SK-N-SH (cell line): ENCODE measurements around the gene KCNIP4. TPM values are rescaled to one million over a fixed set of nuclear protein-coding genes. Genes with fewer than 3 reads are reported as not detected.

Experiments used
- CTCF ChIA-PET: fragments of 300-600, 350-600 bp; formaldehyde crosslinking; extraction: SDS; loops from one replicate; lab custom pipeline; 2021; lab: Yijun Ruan, JAX
- POLR2A ChIA-PET: fragments of 350-600 bp; sonication (Branson Sonifier 250); formaldehyde crosslinking; extraction: SDS; loops from one replicate; lab custom pipeline; 2020; ENCODE audit warnings: antibody characterized with exemption, inconsistent platforms; lab: Yijun Ruan, JAX
- DNase-seq: peaks from one replicate; pipeline ENCODE4 v3.0.0; 2012
- H2AFZ ChIP-seq: fragments of 200-600 bp; sonication (generic); 2 replicates; pipeline ENCODE4 v1.8.1; 2016; ENCODE audit warnings: antibody characterized with exemption, mild to moderate bottlenecking, low read depth
- H3F3A ChIP-seq: fragments of 200-600 bp; sonication (generic); replicated peaks from 2 replicates; pipeline ENCODE3; 2016; ENCODE audit warnings: antibody characterized with exemption, mild to moderate bottlenecking; ENCODE audit not compliant: insufficient read depth
- H3K27ac ChIP-seq, 2 experiments: fragments of 200-500 bp in 1 of 2; fragments of 200-600 bp in 1 of 2; sonication (Bioruptor generic) in 1 of 2; sonication (generic), shearing (Covaris generic) in 1 of 2; 2 replicates each; pipeline versions ENCODE4 v1.5.1 to v1.6.1; 2014 to 2016; ENCODE audit warnings: low read depth in 2 of 2, inconsistent platforms in 1 of 2, low read length in 1 of 2, mild to moderate bottlenecking in 1 of 2, mixed read lengths in 1 of 2
- H3K27me3 ChIP-seq: fragments of 200-600 bp; sonication (generic), shearing (Covaris generic); 2 replicates; pipeline ENCODE4 v1.6.1; 2016; ENCODE audit warnings: mixed run types; ENCODE audit not compliant: insufficient read depth
- H3K36me3 ChIP-seq, 2 experiments: fragments of 200-500 bp in 1 of 2; fragments of 200-600 bp in 1 of 2; sonication (Bioruptor generic) in 1 of 2; sonication (generic) in 1 of 2; replicated peaks in 1 of 2; 2 replicates each; pipeline versions ENCODE3 to v1.5.1; 2014 to 2016; ENCODE audit warnings: low read length in 1 of 2, mild to moderate bottlenecking in 1 of 2; ENCODE audit not compliant: insufficient read depth in 2 of 2, control insufficient read depth in 1 of 2
- H3K4me1 ChIP-seq, 2 experiments: fragments of 200-500 bp in 1 of 2; fragments of 200-600 bp in 1 of 2; sonication (Bioruptor generic) in 1 of 2; sonication (generic), shearing (Covaris generic) in 1 of 2; 2 replicates each; pipeline versions ENCODE4 v1.5.1 to v1.6.1; 2014 to 2016; ENCODE audit warnings: low read depth in 1 of 2, low read length in 1 of 2, mixed run types in 1 of 2; ENCODE audit not compliant: insufficient read depth in 2 of 2, control insufficient read depth in 1 of 2
- H3K4me2 ChIP-seq: fragments of 200-600 bp; sonication (generic), shearing (Covaris generic); 2 replicates; pipeline ENCODE4 v1.6.1; 2017; ENCODE audit warnings: mixed run types
- H3K4me3 ChIP-seq, 2 experiments: fragments of 200-500 bp in 1 of 2; fragments of 200-600 bp in 1 of 2; sonication (Bioruptor generic) in 1 of 2; sonication (generic), shearing (Covaris generic) in 1 of 2; 2 replicates each; pipeline versions ENCODE4 v1.5.1 to v1.8.1; 2014 to 2016; ENCODE audit warnings: low read depth in 2 of 2, inconsistent platforms in 1 of 2, low read length in 1 of 2, mild to moderate bottlenecking in 1 of 2, mixed read lengths in 1 of 2, moderate library complexity in 1 of 2
- H3K79me2 ChIP-seq: fragments of 200-600 bp; sonication (generic); 2 replicates; pipeline ENCODE4 v1.8.1; 2017; ENCODE audit warnings: mild to moderate bottlenecking; ENCODE audit not compliant: insufficient read depth
- H3K9ac ChIP-seq: fragments of 200-600 bp; sonication (generic); 2 replicates; pipeline ENCODE4 v1.6.1; 2017; ENCODE audit warnings: mixed run types
- H3K9me2 ChIP-seq: fragments of 200-600 bp; sonication (generic); 2 replicates; pipeline ENCODE4 v1.6.1; 2017; ENCODE audit warnings: mixed run types
- H3K9me3 ChIP-seq: fragments of 200-600 bp; sonication (generic); 2 replicates; pipeline ENCODE4 v1.6.1; 2017; ENCODE audit warnings: mixed run types, mild to moderate bottlenecking, moderate library complexity
- H4K20me1 ChIP-seq: fragments of 200-600 bp; sonication (generic); 2 replicates; pipeline ENCODE4 v1.6.1; 2017; ENCODE audit warnings: mild to moderate bottlenecking, mixed run types; ENCODE audit not compliant: insufficient read depth
- CHD2 ChIP-seq: fragments of 150-350 bp; IDR thresholded peaks from 2 replicates; pipeline ENCODE4 v1.6.1; 2018; ENCODE audit warnings: low read length; ENCODE audit not compliant: partially characterized antibody
- EZH2phosphoT487 ChIP-seq: fragments of 200-600 bp; sonication (generic); IDR thresholded peaks from 2 replicates; pipeline ENCODE4 v1.6.1; 2017; ENCODE audit warnings: low read depth, mixed run types, mild to moderate bottlenecking, antibody characterized with exemption, moderate library complexity, borderline replicate concordance
- FOSL2 ChIP-seq: IDR thresholded peaks from 2 replicates; pipeline ENCODE4 v1.4.0; 2012; ENCODE audit warnings: low read depth, mild to moderate bottlenecking, moderate library complexity, borderline replicate concordance
- FOXJ3 ChIP-seq: sonication (generic); formaldehyde crosslinking; IDR thresholded peaks from 2 replicates; pipeline ENCODE4 v1.5.1; 2020; ENCODE audit warnings: mild to moderate bottlenecking, missing genetic modification reagents
- FOXM1 ChIP-seq: IDR thresholded peaks from 2 replicates; pipeline ENCODE4 v1.4.0; 2012; ENCODE audit warnings: low read depth, mild to moderate bottlenecking
- GATA2 ChIP-seq: sonication (generic); formaldehyde crosslinking; IDR thresholded peaks from 2 replicates; pipeline ENCODE4 v1.5.0; 2020; ENCODE audit warnings: mild to moderate bottlenecking, missing genetic modification reagents
- JUND ChIP-seq: IDR thresholded peaks from 2 replicates; pipeline ENCODE4 v1.4.0; 2012
- MEF2A ChIP-seq: IDR thresholded peaks from 2 replicates; pipeline ENCODE4 v1.4.0; 2012; ENCODE audit warnings: low read depth, borderline replicate concordance
- MXI1 ChIP-seq: IDR thresholded peaks from 2 replicates; pipeline ENCODE4 v1.6.1; 2012; ENCODE audit warnings: mild to moderate bottlenecking, low read depth, low read length, improper control_type of control experiment
- NFIC ChIP-seq: IDR thresholded peaks from 2 replicates; pipeline ENCODE4 v1.4.0; 2012; ENCODE audit warnings: borderline replicate concordance
- PBX3 ChIP-seq: IDR thresholded peaks from 2 replicates; pipeline ENCODE4; 2012
- REST ChIP-seq: IDR thresholded peaks from 2 replicates; pipeline ENCODE4 v1.6.1; 2012; ENCODE audit warnings: mild to moderate bottlenecking, low read depth, low read length, moderate library complexity
- RXRA ChIP-seq: IDR thresholded peaks from 2 replicates; pipeline ENCODE4 v1.4.0; 2012; ENCODE audit warnings: low read depth, mild to moderate bottlenecking, borderline replicate concordance
- TCF12 ChIP-seq: IDR thresholded peaks from 2 replicates; pipeline ENCODE4 v1.4.0; 2012
- ZBTB33 ChIP-seq: IDR thresholded peaks from 2 replicates; pipeline ENCODE4 v1.4.0; 2012; ENCODE audit warnings: low read depth, borderline replicate concordance
- WGBS: methylation state at CpG from one replicate; pipeline ENCODE4 v1.1.6; 2017; ENCODE audit warnings: low lambda C conversion rate; 5-methylcytosine and 5-hydroxymethylcytosine counted together
- polyA plus RNA-seq, 3 experiments: library from polyadenylated mRNA; depleted of rRNA; stranded (reverse); fragments of >200 nt; gene quantifications; 2 replicates each; pipeline ENCODE4 v1.2.3, GENCODE V29; 2012

Gene KCNIP4
- polyA plus RNA-seq, 1 of the 3 experiments (the other 2 are of a cell fraction) = 0.18 TPM

- no peaks in the 10 kb centered on the region for H3K9me3 ChIP-seq
- POLR2A ChIA-PET = no interaction called here
- H4K20me1 ChIP-seq = no peaks in the 10 kb centered on the region
- peak overlapping the region in 1 of 2 experiments; percentile 62; a peak in 3 of 4 replicates for H3K27ac ChIP-seq
- WGBS = 7% methylated on average over 4 of the region's 4 CpGs
- CTCF ChIA-PET = interaction anchor here (0.6 to 1.4 kb wide), 2 partner anchors 53 to 56 kb away, joined by 3 read pairs; no protein-coding TSS in a partner anchor
- H3K4me1 ChIP-seq = no peaks in the 10 kb centered on the region; a peak in 1 of 4 replicates
- H3K4me3 ChIP-seq = 0 out of 4 replicates have a peak overlapping the region, but pooled peaks of 1 of the 2 experiments have one; percentile 5
- no peak overlapping the region; the same call in 1 of the 2 replicates for H3K9ac ChIP-seq
- H3K27me3 ChIP-seq = no peaks in the 10 kb centered on the region
- H3K9me2 ChIP-seq = no peaks in the 10 kb centered on the region
- no peaks in the 10 kb centered on the region for H3K36me3 ChIP-seq
- DNase-seq = no peak
- peak overlapping the region; percentile 6; the same call in 1 of the 2 replicates for H2AFZ ChIP-seq
- H3K79me2 ChIP-seq = no peaks in the 10 kb centered on the region
- peaks cover 7% of the 10 kb centered on the region for H3F3A ChIP-seq
- peak overlapping the region; percentile 18; the same call in 1 of the 2 replicates for H3K4me2 ChIP-seq
- TF ChIP-seq TCF12 (peak; percentile 50), REST (no peak), GATA2 (CRISPR knock-in tag) (no peak), FOSL2 (0 out of 2 replicates have a peak, but pooled peaks have one; percentile 18), JUND (peak; percentile 22; the same call in 1 of the 2 replicates), RXRA (no peak), CHD2 (no peak), NFIC (peak; percentile 11; the same call in 1 of the 2 replicates), PBX3 (peak; percentile 70), MXI1 (no peak), MEF2A (no peak)
- TF ChIP-seq, all 33 proteins: peak for 5
Observed at GRCh38 chr4:21845663-21846062, 102.9 kb downstream of the KCNIP4 start.

- CTCF ChIA-PET = interaction anchor here (0.7 kb wide), 2 partner anchors 45 to 1463 kb away, joined by 3 read pairs; no protein-coding TSS in a partner anchor
- H3K4me2 ChIP-seq = no peak overlapping the region; the same call in 1 of the 2 replicates
- H3K4me1 ChIP-seq = no peaks in the 10 kb centered on the region
- POLR2A ChIA-PET = no interaction called here
- no peaks in the 10 kb centered on the region for H3K79me2 ChIP-seq
- H4K20me1 ChIP-seq = no peaks in the 10 kb centered on the region
- H3K9me2 ChIP-seq = no peaks in the 10 kb centered on the region
- no peaks in the 10 kb centered on the region for H3K36me3 ChIP-seq
- no peaks in the 10 kb centered on the region for H3F3A ChIP-seq
- DNase-seq = no peak
- no peak overlapping the region for H3K27ac ChIP-seq
- no peak overlapping the region for H3K9ac ChIP-seq
- H3K9me3 ChIP-seq = no peaks in the 10 kb centered on the region
- H3K4me3 ChIP-seq = no peak overlapping the region
- no peaks in the 10 kb centered on the region for H3K27me3 ChIP-seq
- no peak overlapping the region for H2AFZ ChIP-seq
- TF ChIP-seq ZBTB33 = no peak
- no peak for TF ChIP-seq EZH2phosphoT487
- no peak for TF ChIP-seq PBX3
- TF ChIP-seq FOXJ3 (CRISPR knock-in tag) = no peak
- TF ChIP-seq FOXM1 = no peak
- TF ChIP-seq RXRA = no peak
Observed at GRCh38 chr4:21835712-21836111, 112.9 kb downstream of the KCNIP4 start.
